HTERT RPE-1 (cell line): Measurements from ENCODE around the gene FYB2.

Experiments
- in situ Hi-C: fragments of 300-500 bp; cut with MboI; formaldehyde crosslinking; loops from 4 replicates; pipeline ENCODE4 v1.14.3; 2020; ENCODE audit warnings: low sequenced_read_pairs

The FYB2 gene, protein sequence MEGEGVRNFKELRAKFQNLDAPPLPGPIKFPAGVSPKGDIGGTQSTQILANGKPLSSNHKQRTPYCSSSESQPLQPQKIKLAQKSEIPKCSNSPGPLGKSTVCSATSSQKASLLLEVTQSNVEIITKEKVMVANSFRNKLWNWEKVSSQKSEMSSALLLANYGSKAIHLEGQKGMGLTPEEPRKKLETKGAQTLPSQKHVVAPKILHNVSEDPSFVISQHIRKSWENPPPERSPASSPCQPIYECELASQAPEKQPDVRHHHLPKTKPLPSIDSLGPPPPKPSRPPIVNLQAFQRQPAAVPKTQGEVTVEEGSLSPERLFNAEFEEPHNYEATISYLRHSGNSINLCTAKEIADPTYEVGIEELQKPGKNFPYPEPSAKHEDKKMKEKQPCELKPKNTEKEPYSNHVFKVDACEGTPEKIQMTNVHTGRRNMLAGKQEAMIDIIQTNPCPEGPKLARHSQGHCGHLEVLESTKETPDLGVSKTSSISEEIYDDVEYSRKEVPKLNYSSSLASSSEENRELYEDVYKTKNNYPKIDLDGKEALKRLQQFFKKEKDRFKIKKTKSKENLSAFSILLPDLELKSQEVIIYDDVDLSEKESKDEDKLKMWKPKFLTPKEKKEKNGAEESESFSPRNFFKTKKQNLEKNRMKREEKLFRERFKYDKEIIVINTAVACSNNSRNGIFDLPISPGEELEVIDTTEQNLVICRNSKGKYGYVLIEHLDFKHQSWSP

DNA sequence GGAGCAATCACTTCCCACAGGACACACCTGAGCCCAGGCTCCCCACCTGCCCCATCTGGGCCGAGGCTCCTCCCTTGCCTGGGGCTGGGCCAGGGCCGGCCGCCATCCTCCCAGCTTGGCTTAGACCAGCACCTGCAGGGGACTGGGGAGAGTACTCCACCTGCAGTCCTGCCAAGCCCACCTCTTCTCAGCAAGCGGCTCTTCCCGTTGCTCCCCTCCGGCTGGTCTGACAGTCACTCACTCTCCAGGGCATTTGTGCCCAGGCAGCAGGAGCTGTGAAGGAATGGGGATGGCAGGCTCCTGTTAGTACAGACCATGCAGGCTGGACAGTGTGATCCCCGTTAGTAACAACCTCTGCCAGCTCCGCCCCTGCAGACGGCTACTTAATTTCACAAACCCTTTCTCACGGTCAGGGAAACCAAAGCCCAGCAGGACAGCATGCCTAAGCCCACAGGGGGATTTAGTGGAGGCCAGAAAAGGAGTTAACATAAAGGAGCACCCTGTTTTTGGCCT, at the start of gene FYB2:
Gene FYB2, minus strand, starts transcription at position 18 of the 513 bp plus-strand sequence. CDS start 114 bp downstream, outside the sequence.
- in situ Hi-C loops, result no loop called here

DNA sequence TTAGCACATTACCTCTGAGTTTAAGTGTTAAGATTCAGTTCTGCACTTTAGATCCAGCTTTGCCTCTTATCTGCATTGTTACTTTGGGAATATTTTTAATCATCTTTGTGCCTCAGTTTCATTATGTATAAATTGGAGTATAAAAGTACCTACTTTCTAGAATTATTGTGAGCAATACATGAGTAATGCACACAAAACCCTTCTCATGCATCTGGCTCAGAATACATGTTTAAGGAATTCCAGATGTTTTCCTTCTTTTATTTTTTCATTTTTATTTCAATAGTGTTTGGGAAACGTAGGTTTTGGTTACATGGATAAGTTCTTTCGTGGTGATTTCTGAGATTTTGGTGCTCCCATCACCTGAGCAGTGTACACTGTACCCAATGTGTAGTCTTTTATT, 49.6 kb upstream of the FYB2 start:
- in situ Hi-C loops, result no loop called here

DNA sequence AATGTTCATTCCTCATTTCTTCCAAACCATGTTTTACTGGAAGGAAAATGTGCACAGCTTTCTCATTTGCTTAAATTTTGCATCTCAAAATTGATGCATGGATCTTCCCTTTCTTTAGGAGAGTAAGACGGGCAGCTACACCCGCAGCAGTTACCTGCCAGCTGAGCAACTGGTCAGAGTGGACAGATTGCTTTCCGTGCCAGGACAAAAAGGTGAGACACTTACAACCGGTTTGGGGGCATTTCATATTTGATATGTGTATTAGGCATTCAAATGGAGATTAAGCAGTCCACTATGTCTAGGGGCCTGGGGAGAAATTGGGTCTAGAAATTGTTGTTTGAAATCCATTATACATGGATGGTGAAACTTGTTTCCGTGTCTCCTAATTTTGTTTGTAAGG, 48.3 kb upstream of the FYB2 start:
- in situ Hi-C loops, result no loop called here

DNA sequence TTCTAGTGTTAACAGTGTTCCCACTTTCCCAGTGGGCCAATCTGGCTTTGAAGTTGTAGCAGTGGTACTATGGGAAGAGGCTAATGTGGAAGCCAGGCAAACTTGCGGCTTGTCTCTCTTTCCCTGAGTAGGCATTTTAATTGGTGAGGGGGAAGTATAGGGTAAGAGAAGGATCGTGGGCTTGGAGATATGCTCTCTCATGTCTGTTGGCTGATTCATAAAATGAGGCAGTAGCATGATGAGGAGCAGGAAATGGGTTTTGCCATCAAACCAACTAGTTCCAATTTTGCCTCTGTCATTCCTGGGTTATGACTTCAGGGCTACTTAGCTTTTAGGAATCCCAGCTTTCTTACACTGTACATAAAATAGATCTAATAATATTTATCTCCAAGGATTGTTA, 47.5 kb upstream of the FYB2 start:
- in situ Hi-C loops, result no loop called here

DNA sequence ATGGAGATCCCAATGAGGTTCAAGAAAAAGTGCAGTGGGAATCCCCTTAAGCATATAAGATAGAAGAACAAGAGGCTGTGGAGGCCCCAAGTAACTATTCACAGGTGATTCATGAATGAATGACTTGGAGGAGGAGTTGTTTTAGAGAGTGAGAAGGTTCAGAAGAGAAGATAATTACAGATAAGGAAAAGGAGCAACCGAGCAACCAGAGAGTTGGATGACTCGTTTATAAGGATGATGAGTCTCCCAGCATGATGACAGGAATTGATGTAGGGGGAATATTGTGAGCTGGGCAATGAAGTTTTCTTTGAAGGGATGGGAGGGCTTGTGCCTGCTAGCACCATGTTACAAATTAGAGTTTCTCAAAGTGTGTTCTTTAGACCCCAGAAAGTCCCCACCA, 45.2 kb upstream of the FYB2 start:
- in situ Hi-C loops, result no loop called here

DNA sequence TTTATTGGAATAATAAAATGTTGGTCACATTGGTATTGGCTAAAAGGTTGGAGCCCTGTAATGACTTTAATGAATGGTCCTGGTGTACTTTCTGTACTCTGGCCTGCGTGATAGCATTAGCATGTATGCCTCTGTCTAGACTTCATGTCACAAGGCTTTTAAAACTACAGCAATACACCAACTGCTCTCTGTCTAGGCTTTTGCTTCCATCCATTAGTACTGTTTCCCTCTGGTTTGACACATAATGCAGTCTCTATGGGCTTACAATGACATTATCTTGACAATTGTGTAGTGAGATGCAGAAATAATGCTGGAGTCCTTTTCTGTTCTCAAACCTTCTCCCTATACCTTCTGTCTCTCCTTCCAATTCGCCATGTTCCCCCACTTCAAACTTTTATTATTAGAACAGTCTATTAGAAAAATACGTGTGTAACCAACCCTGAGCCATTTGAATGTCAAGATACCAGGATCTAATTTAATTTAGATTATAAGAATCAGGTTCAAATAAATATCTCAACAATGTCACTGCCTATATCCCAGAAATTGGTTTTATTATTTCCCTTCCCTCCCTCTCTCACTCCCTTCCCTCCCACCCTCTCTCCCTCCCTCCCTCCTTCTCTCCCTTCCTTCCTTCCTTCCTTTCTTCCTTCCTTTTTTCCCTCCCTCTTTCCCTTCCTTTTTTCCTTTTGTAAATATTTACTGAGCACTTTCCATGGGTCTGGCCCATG, 44.2 kb upstream of the FYB2 start:
- in situ Hi-C loops, result no loop called here

DNA sequence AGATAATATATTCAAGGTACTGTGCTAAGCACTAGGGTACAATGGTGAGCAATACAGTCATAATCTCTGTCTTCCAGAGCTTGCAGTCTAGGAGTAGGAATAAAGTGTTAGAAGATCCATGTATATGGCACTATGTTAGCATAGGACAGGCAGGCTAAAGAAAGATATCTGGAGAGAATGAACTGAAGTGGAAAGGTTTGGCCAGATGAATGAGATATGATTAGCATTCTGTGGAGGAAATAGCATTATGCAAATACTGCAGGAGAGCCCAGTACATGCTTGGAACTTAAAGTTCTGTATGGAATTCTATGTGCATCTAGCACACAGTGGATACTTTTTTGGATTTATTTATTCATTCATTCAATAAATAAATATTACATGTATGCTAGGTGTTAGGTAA, 40.1 kb upstream of the FYB2 start:
- in situ Hi-C loops, result no loop called here

DNA sequence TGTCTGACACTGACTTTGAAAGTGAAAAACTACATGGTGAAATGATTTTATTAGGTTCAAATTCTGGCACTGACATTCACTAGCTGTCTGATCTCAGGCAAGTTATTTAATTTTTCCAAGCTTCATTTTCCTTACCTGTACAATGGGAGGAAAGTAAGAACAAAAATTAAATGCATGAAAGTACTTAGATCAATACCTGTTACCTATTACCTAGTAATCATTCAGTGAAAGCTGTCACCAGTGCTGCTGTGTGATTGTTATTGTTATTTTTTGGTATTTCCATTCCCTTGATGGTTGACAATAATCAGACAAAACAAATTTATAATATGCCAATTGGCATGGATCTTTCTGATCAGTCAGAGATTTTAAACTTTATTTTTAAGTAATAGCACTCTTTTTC, 37.0 kb upstream of the FYB2 start:
- in situ Hi-C loops, result no loop called here

DNA sequence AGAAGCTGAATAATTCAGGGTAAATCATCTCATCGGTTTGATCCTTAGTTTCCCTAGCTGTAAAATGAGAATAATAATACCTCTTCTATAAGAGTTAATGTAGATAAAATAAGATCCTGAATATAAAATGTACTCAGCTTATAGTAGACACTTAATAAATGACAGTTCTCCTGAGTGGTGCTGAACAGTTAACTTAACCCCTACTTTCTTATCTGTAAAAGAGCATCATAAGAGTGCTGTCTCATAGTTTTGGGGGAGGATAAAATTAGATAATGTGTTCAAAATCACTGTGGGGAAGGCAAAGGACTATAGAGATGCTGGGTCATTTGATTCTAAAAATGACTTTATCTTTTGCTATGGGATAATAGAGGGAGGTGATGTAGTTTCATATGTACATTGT, 36.0 kb upstream of the FYB2 start:
- in situ Hi-C loops, result no loop called here

DNA sequence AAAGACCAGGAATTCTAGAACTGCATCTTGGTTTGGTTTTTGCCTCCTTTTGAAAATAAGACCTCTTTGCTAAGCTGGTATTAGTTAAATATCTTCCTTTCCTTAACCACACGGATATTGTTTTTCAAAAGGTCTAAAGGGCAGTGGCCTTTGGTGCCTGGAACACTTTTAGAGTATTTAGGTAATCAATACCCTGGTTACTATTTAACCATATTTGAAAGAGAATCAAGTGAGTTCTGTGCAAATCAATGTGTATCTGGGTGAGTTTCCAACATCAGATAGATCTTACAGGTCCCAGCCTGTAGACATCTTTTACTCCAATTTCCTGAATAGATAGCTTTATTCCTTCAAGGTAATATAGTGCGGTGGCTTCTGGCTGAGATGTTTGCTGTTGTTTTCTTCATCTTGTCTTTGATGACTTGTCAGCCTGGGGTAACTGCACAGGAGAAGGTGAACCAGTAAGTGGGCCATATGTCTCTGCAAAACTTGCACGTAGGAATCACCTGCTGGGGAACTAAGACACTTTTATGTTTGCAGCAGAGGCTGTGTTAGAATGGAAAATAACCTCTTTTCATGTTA, 35.4 kb upstream of the FYB2 start, which contains the start of gene C8A:
Gene C8A, plus strand, starts transcription at position 277 of the 579 bp plus-strand sequence. Its CDS starts 105 bp downstream, at position 382.
- in situ Hi-C loops, result no loop called here

DNA sequence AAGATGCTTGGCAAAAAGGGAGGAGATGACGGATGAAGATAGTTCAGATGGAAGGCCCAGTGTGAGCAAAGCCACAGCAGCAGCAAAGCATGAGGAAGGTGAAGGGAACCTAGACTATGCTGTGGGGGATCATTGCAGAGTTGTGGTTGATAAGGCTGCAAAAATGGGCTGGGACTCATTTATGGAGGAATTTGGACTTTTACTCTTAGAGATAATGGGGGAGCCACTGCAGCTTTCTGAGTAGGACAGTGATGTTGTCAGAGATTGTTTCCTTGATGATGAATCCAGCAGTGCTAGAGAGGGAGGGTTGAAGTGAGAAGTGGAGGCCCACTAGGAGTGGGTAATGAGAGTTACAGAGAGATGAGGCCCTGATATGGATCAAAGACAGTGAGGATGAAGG, 33.3 kb upstream of the FYB2 start:
- in situ Hi-C loops, result no loop called here

DNA sequence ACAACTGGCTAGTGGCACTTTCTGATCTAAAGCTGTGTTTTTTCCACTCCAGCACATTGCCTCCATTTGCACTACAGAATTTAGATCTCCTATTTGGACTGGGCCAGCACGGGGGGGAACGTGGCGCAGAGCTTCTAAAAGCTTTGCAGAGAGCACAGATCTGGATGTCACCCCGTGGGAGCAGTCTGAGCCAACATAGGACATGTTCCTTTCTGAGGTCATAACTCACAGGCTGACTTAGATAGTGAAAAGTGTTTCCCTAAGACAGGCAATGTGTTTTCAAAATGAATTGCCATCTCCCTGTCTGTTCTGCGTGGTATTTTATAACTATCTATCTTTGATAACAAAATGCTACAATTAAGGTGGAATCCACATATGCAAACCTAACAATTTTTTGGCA, 31.7 kb upstream of the FYB2 start:
- in situ Hi-C loops, result no loop called here

DNA sequence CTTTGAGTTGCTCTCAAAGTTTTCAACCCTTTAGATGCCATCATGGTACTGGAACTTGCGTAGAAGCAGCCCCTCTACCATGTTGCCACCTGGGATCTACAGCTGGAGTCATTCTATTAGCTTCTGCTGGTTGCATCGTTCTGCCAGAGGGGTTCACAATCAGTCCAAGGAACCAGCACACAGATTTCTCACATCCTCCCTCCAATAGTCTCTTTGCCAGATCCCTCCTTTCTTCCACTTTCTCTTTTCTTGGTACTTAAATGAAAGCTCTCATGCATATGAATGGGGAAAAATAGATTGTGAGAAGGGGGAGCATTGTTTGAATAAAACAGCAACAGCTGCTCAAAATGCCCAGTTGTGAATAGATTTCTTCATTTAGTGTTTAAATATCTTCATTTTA, 31.2 kb upstream of the FYB2 start:
- in situ Hi-C loops, result no loop called here

DNA sequence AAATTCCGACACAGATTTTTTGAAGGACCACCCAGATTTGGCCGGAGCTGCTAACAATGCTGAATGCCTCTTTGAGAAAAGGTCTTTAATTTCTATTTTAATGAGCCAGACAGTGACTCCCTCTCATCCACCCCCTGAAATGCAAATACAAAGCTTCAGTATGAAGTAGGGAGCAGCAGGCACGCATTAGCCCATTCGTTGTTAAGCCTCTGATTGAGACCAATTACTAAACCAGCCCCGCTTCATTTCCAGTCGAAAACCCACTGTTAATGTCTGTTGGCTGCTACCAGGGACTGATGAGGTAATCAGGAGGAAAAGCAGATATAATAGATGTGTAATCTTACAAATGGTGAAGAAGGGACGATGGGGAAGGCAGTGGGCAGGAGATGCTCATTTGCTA, 30.5 kb upstream of the FYB2 start:
- in situ Hi-C loops, result no loop called here

DNA sequence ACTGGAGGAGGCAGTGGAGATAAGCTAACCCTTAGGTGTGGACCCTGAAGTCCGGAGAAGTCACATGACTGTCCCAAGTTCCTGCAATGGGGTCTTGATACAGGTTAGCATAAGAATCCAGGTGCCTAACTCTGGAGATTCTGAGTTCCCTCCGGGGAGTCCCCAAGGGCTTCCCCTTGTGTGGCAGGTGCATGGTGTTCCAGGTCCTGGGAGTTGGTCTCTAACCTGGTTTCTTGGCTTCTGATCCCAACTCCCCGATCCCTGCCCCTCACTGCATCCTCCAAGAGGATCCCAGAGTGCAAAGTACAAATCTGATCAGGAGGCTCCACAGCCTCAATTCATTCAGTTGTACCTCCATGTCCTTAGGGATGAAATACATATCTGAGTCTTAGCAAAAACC, 26.1 kb upstream of the FYB2 start:
- in situ Hi-C loops, result no loop called here

DNA sequence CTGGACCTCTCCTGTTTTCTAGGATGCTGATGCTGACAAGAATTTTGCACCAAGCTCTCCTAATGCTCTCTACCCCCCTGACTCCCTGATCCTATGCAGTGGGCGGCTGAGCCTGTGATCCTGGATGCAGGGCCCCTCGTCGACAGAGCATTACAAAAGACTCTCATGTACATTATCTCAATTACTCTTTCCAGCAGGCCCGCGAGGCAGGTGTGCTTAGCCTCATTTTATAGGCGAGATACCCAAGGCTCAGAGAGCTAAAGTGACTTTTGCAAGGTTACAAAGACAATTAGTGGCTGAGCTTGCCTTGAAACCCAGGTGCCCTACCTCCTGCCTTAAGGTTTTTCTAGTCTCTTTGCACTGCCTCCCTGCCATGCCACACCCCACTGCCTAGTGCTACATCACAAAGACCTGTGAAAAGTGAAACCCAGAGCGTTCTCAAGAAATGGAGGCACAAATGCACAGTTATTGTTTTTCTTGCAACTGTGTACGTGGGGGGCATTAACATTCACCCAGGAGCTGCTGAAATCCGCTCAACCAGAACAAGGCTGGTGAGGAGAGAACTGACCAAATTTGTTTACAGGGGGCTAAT, 25.4 kb upstream of the FYB2 start:
- in situ Hi-C loops, result no loop called here

DNA sequence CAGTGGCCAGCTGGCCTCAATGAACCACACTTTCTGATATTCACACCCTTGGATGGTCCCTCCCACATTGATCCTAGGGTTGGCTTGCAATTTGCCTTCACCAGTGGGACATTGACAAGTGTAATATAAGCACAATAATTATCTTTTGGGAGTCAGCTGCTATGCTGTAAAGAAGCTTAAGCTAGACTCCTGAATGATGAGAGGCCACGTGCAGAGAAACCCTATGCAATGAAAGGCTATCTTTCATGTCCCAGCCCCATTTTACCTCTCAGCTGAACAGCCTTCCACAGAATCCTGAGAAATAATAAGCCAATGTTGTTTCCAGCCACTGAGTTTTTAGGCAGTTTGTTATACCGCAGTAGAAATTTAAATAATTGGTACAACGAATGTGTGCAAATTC, 24.3 kb upstream of the FYB2 start:
- in situ Hi-C loops, result no loop called here

DNA sequence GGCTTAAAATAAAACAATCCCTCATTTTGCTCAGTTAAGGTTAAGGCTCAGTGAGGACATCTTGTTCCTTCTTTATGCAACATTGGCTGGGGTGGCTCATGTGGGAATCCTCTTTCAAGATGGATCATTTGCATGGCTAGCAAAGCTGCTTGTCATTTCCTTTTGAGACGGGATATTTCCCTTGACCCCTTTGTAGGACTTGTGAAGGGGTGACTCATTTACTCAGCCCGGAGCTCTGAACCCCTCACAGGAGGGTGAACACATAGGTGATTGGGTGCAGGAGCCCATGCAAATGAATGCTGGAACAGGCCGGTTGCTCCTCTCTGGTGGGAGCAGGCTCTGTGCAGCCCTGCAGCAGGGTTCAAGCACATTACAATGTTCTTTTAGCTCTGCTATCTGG, 19.6 kb upstream of the FYB2 start:
- in situ Hi-C loops, result no loop called here

DNA sequence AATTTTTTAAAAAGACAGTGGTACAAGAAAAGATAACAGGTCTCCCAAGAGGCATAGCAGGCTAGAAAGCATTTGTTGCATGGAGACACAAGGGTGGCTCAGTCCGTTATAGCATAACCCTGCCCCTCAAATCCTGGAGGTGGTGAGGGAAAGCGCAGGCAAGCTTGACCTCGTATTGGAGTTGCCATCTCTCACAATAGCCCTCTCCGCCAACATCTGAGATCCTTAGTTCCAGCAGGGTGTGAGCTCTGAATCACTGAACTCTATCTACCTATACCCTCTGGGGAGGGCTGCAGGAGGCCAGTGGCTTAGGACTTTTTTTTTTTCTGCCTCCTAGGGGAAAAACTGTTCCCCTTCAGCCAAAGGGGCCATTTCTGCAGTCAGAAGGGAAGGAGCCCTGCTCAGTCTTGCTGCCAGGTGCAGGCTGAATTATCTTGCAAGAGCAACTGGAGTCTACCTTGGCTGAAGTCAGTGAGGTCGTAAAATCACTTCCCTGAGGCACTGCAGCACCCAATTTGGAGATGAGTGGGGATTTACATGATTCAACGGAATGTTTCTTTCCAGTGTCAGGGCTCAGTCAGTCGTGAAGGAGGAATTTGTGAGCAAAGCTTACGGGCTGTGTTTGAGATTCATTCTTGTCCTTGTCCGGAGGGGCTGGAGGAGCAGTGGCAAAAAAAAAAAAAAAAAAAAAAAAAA, 18.2 kb upstream of the FYB2 start:
- in situ Hi-C loops, result no loop called here

DNA sequence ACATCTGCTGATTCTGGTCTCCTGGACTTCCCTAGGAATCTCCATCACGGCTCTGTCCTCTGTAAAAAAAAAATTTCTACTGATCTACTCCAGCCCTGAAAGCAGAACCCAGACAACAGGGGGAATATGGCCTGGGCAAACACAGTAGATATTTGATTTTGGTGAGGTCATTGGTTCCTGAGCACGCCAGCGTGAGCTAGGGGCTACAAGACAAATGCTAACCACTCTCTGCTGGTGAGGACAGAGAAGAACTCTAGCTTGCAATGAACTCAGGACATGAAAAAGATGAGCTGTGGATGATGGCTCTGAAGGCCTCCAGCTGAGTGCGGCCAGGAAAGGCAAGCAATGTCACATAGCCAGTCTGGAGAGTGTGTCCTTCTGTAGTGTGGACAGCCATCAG, 17.2 kb upstream of the FYB2 start:
- in situ Hi-C loops, result no loop called here
